IPS DF 6.9 (cell line): ENCODE measurements around the gene PDE4D.
"Not testable (repeated sequence)": the region's sequence is repeated elsewhere in the genome, so short reads cannot be mapped to it uniquely, and the experiment has no call there.

Source experiments
- DNase-seq: peaks from one replicate; pipeline ENCODE4 v3.0.0-alpha.2; 2013; ENCODE audit warnings: low read depth, low spot score
- H3K27ac ChIP-seq: one replicate; pipeline ENCODE4 v1.5.1; 2013; ENCODE audit warnings: low read length, control low read depth
- H3K27me3 ChIP-seq: 2 replicates; pipeline ENCODE4 v1.6.1; 2013; ENCODE audit warnings: mild to moderate bottlenecking, low read length; ENCODE audit not compliant: control insufficient read depth, insufficient read depth
- H3K36me3 ChIP-seq: 2 replicates; pipeline ENCODE4 v1.6.1; 2013; ENCODE audit warnings: low read length; ENCODE audit not compliant: control insufficient read depth, insufficient read depth
- H3K4me1 ChIP-seq: 2 replicates; pipeline ENCODE4 v1.6.1; 2013; ENCODE audit warnings: low read length; ENCODE audit not compliant: control insufficient read depth, insufficient read depth
- H3K4me3 ChIP-seq: 2 replicates; pipeline ENCODE4 v1.5.1; 2013; ENCODE audit warnings: mild to moderate bottlenecking, low read length
- H3K9me3 ChIP-seq: 2 replicates; pipeline ENCODE4 v1.6.1; 2013; ENCODE audit warnings: low read length, inconsistent platforms; ENCODE audit not compliant: control insufficient read depth, insufficient read depth
- WGBS: extraction: QIAGEN DNeasy Blood & Tissue Kit; methylation state at CpG from one replicate; pipeline ENCODE4 v1.1.7; 2013; ENCODE audit warnings: mixed read lengths, missing lambda C conversion rate; ENCODE audit not compliant: insufficient read length, insufficient coverage; 5-methylcytosine and 5-hydroxymethylcytosine counted together

Gene PDE4D

DNA sequence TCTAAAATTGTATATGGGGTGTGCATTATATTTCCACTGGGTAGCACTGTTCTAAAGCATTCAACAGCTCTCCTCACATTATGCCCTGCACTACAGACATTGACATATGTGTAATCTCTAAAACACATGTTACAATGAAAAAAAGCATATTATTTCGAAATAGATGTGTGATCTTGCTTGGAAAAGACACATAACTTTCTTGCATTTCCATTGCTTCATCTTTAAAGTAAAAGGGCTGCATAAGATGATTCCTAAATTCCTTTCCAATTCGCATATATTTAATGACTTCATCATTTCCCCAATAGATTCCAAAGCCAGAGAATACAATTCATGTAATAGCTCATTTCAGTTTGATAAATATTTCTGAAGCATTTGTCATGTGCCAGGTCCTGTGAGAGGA, 566.9 kb downstream of the PDE4D start:
- Histone ChIP-seq H3K9me3 (no peaks in the 10 kb centered on the region), H3K36me3 (no peaks in the 10 kb centered on the region), H3K4me3 (no peak overlapping the region), H3K27me3 (no peaks in the 10 kb centered on the region), H3K4me1 (0 out of 2 replicates have a peak, but pooled peaks cover 1% of the 10 kb centered on the region), H3K27ac (no peak overlapping the region)
- WGBS: no CpG with 5 or more reads among the region's 2 CpGs
- no peak for DNase-seq

- no peak overlapping the region for H3K27ac ChIP-seq
- H3K27me3 ChIP-seq: no peaks in the 10 kb centered on the region
- H3K4me1 ChIP-seq: 0 out of 2 replicates have a peak, but pooled peaks cover 1% of the 10 kb centered on the region
- no peaks in the 10 kb centered on the region for H3K9me3 ChIP-seq
- H3K4me3 ChIP-seq: no peak overlapping the region
- DNase-seq: no peak
- H3K36me3 ChIP-seq: no peaks in the 10 kb centered on the region
- WGBS: no CpG with 5 or more reads among the region's 2 CpGs
Measured at GRCh38 chr5:59325070-59325469, 568.5 kb downstream of the PDE4D start.

GRCh38 chr5:59322894-59323293, 570.6 kb downstream of the PDE4D start:
- Histone ChIP-seq H3K27ac (no peak overlapping the region), H3K4me3 (no peak overlapping the region), H3K4me1 (no peaks in the 10 kb centered on the region), H3K36me3 (no peaks in the 10 kb centered on the region), H3K27me3 (no peaks in the 10 kb centered on the region; the same call in 1 of the 2 replicates), H3K9me3 (no peaks in the 10 kb centered on the region)
- no CpG with 5 or more reads among the region's 2 CpGs for whole genome bisulfite sequencing
- no peak for DNase-seq

DNA sequence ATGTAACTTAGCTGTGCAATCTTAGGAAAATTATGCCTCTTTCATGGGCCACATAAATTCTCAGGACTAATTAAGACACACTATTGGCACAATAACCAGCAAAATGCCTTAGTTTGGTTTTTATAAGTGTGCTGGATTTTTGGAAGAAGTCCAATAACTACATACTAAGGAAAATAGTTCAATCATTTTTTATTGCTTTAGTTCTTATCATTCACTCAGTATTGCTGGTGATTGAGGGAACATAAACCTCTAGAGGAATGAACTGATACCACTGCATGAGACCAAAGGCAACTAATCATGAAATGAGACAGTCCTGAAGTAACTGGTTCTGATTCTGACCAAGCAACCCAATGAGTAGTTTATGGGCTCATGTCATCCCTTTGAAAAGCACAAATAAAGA, 571.5 kb downstream of the PDE4D start:
- no peak for DNase-seq
- Histone ChIP-seq H3K4me3 (no peak overlapping the region), H3K4me1 (no peaks in the 10 kb centered on the region), H3K9me3 (no peaks in the 10 kb centered on the region), H3K27ac (no peak overlapping the region), H3K36me3 (no peaks in the 10 kb centered on the region), H3K27me3 (no peaks in the 10 kb centered on the region; the same call in 1 of the 2 replicates)

DNA sequence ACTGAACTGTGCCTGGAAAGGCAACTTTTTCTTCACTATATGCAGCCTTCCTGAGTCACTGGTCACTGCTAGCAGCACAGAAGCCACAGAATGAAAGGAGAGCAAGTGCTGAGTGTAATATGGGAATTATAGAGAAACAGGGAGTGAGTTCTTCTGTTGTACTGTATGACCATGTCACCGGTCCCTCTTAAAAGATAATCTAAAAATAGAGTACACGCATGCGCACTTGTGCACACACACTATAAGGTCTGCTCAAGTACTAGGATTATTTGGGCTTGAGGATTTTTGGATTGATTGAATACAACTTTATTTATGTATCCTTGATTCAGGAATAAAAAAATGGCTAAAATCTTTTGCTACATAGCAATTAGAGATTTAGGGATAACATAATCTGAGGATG, 571.9 kb downstream of the PDE4D start:
- DNase-seq: no peak
- Histone ChIP-seq H3K9me3 (no peaks in the 10 kb centered on the region), H3K4me3 (no peak overlapping the region), H3K27me3 (no peaks in the 10 kb centered on the region; the same call in 1 of the 2 replicates), H3K4me1 (peaks cover 2% of the 10 kb centered on the region; the same call in 1 of the 2 replicates), H3K36me3 (no peaks in the 10 kb centered on the region), H3K27ac (no peak overlapping the region)
- WGBS: no CpG with 5 or more reads among the region's 3 CpGs

DNA sequence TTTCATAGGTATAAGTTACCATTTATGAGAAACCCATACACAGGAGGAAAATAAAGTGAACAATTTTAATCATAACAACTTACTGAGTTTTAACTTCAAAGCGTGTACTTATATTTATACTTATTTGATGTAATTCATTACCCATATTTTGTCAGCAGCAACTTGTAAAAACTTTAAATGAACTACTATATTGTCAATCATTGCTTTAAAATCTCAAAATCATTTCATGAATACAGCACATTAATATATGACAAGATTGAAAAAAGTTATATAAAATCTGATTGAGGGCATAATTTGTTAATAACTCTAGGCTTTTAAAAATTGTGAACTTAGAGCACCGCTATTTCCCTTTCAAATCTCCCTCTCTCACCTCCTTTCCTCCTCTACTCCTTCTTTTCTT, 573.1 kb downstream of the PDE4D start:
- DNase-seq: no peak
- H3K4me1 ChIP-seq: peaks cover 2% of the 10 kb centered on the region; the same call in 1 of the 2 replicates

DNA sequence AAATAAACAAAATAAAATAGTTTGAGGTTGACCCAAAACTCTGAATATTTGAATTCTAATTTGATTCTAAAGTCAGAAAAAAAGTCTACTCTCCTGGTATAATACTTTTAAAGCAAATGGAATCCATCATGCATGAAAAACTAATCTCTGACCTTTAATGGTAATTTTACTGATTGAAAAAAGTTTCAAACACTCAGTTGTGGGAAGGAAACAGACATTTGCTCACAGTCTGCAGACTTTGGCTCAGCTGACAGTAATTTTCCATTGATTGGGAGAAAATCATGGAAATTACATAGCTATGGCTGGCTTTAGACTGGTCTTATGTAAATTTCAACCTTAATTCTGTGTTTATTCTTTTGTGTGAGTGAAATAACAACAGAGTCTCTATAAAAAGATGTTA, 574.3 kb downstream of the PDE4D start:
- H3K4me1 ChIP-seq: peaks cover 2% of the 10 kb centered on the region; the same call in 1 of the 2 replicates
- no peak overlapping the region for H3K27ac ChIP-seq
- DNase-seq: no peak
- no peaks in the 10 kb centered on the region; the same call in 1 of the 2 replicates for H3K27me3 ChIP-seq
- no peak overlapping the region for H3K4me3 ChIP-seq
- H3K36me3 ChIP-seq: no peaks in the 10 kb centered on the region
- no peaks in the 10 kb centered on the region for H3K9me3 ChIP-seq

More for the DNA sequence above, 573.1 kb downstream of the PDE4D start:
- H3K9me3 ChIP-seq: no peaks in the 10 kb centered on the region
- H3K27me3 ChIP-seq: no peaks in the 10 kb centered on the region; the same call in 1 of the 2 replicates
- WGBS: 100% methylated on average over 1 of the region's 2 CpGs
- H3K27ac ChIP-seq: no peak overlapping the region
- H3K36me3 ChIP-seq: no peaks in the 10 kb centered on the region
- no peak overlapping the region for H3K4me3 ChIP-seq

GRCh38 chr5:59317774-59318205, 575.7 kb downstream of the PDE4D start:
- Histone ChIP-seq H3K4me3 (no peak overlapping the region), H3K27me3 (no peaks in the 10 kb centered on the region; the same call in 1 of the 2 replicates), H3K9me3 (no peaks in the 10 kb centered on the region), H3K4me1 (peaks cover 2% of the 10 kb centered on the region; the same call in 1 of the 2 replicates), H3K36me3 (no peaks in the 10 kb centered on the region), H3K27ac (no peak overlapping the region)
- no CpG with 5 or more reads among the region's 4 CpGs for WGBS
- no peak for DNase-seq

GRCh38 chr5:59317023-59317773, 576.3 kb downstream of the PDE4D start:
- Histone ChIP-seq H3K36me3 (no peaks in the 10 kb centered on the region), H3K4me3 (no peak overlapping the region), H3K9me3 (no peaks in the 10 kb centered on the region), H3K27me3 (no peaks in the 10 kb centered on the region; the same call in 1 of the 2 replicates), H3K27ac (no peak overlapping the region), H3K4me1 (peaks cover 2% of the 10 kb centered on the region; the same call in 1 of the 2 replicates)
- no CpG with 5 or more reads among the region's 6 CpGs for WGBS
- no peak for DNase-seq

GRCh38 chr5:59312223-59312622, 581.3 kb downstream of the PDE4D start:
- Histone ChIP-seq H3K36me3 (no peaks in the 10 kb centered on the region), H3K9me3 (no peaks in the 10 kb centered on the region), H3K27ac (no peak overlapping the region), H3K4me3 (no peak overlapping the region), H3K4me1 (peaks cover 2% of the 10 kb centered on the region; the same call in 1 of the 2 replicates), H3K27me3 (no peaks in the 10 kb centered on the region)
- DNase-seq: no peak
- WGBS: no CpG with 5 or more reads among the region's 3 CpGs

DNA sequence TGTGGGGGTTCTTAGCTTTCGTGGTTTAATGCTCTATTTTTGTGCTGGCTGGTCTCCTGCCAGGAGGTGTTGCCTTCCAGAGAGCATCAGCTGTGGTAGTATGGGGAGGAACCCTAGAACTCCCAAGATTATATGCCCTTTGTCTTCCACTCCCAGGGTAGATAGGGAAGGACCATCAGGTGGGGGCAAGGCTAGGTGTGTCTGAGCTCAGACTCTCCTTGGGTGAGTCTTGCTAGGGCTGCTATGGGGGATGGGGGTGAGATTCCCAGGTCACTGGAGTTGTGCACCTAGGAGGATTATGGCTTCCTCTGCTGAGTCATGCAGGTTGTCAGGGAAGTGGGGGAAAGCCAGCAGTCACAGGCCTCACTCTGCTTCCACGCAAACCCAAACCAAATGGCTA, 584.8 kb downstream of the PDE4D start:
- not testable (repeated sequence) for H3K4me3 ChIP-seq, H3K36me3 ChIP-seq, H3K4me1 ChIP-seq, H3K27ac ChIP-seq, DNase-seq, H3K27me3 ChIP-seq, H3K9me3 ChIP-seq
- no CpG with 5 or more reads among the region's 2 CpGs for WGBS
